AG09309 (cell line): ENCODE results near the gene EXD3.

ENCODE experiments used
- DNase-seq: peaks from one replicate; pipeline ENCODE4 v3.0.0-alpha.2; 2010; ENCODE audit warnings: low read depth
- H3K4me3 ChIP-seq: 2 replicates; pipeline ENCODE4 v1.5.1; 2011; ENCODE audit warnings: mild to moderate bottlenecking, low read depth, low read length, moderate library complexity; ENCODE audit not compliant: control insufficient read depth
- TF ChIP-seq, protein P1 (sequence below): IDR thresholded peaks from 2 replicates; pipeline ENCODE4 v1.5.1; 2011; ENCODE audit warnings: mild to moderate bottlenecking, low read depth, low read length, inconsistent platforms; ENCODE audit not compliant: insufficient read depth, control insufficient read depth; ENCODE audit errors: missing control alignments

The EXD3 gene

DNA sequence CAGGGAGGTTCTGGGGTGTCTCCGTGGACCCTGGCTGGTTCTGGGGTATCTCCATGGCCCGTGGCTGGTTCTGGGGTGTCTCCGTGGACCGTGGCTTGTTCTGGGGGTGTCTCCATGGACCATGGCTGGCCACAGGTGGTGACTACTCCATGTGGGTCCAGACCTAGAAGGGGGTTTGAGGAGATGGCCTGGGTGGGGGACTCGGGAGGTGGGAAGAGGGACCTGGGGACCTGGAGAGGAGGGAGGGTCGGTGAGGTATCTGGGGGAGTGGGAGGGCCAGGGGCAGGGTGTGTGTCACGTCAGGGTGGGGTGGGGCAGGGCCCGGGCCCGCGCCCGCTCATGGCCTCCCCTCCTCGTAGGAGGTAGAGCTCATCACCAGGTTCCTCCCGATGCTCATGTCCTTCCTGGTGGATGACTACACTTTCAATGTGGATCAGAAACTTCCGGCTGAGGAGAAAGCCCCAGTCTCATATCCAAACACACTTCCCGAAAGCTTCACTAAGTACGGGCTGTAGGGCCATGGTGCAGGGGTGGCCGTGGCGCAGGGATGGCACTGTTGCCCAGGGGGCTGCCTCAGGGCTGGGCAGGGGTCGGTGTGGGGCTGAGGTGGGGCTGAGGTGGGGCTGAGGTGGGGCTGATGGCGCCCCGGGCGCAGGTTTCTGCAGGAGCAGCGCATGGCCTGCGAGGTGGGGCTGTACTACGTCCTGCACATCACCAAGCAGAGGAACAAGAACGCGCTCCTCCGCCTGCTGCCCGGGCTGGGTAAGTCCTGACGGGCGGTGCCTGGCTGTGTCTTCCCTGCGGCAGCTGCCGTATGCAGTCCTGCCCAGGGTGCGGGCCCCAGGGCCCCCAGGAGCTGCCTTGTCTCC is 156.1 kb downstream of the EXD3 start:
- no peak for DNase-seq
- TF ChIP-seq, protein P1, sequence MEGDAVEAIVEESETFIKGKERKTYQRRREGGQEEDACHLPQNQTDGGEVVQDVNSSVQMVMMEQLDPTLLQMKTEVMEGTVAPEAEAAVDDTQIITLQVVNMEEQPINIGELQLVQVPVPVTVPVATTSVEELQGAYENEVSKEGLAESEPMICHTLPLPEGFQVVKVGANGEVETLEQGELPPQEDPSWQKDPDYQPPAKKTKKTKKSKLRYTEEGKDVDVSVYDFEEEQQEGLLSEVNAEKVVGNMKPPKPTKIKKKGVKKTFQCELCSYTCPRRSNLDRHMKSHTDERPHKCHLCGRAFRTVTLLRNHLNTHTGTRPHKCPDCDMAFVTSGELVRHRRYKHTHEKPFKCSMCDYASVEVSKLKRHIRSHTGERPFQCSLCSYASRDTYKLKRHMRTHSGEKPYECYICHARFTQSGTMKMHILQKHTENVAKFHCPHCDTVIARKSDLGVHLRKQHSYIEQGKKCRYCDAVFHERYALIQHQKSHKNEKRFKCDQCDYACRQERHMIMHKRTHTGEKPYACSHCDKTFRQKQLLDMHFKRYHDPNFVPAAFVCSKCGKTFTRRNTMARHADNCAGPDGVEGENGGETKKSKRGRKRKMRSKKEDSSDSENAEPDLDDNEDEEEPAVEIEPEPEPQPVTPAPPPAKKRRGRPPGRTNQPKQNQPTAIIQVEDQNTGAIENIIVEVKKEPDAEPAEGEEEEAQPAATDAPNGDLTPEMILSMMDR: no peak
- no peak overlapping the region for H3K4me3 ChIP-seq

DNA sequence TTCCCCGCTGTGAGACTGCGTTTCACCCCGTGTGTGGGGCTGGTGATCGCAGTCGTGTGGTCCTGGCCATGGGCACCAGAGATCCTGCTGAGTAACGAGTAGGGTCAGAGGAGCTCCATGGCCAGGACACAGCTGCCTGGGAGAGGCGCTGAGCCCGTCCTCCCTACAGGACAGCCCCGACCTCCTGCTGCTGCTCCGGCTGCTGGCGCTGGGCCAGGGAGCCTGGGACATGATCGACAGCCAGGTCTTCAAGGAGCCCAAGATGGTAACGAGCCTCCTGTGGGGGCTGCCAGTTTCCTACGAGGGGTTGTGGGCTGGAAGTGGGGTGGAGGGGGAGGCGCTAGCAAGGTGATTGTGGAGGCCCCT is 156.8 kb downstream of the EXD3 start:
- no peak for DNase-seq
- no peak overlapping the region for H3K4me3 ChIP-seq
- TF ChIP-seq, protein P1: no peak

DNA sequence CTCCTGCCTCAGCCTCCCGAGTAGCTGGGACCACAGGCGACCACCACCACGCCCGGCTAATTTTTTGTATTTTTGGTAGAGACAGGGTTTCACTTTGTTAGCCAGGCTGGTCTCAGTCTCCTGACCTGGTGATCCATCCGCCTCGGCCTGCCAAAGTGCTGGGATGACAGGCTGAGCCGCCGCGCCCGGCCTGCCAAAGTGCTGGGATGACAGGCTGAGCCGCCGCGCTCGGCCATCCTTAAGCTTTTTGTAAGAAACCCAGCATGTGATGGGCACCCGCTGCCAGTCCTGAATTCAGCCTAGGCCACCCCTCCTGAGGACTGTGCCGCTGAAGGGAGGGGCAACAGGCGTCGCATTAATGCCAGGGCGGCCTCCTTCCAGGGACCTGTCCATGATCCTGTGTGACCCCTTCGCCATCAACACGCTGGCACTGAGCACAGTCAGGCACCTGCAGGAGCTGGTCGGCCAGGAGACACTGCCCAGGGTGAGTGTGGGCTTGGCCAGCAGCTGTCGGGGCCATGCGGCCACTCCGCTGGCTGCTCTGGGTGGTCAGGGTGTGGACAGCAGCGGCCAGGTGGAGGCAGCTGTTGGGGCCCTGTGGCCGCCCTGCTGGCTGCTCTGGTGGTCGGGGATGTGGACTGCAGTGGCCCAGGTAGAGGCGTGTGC is 157.3 kb downstream of the EXD3 start:
- TF ChIP-seq, protein P1: no peak
- no peak overlapping the region for H3K4me3 ChIP-seq
- no peak for DNase-seq

DNA sequence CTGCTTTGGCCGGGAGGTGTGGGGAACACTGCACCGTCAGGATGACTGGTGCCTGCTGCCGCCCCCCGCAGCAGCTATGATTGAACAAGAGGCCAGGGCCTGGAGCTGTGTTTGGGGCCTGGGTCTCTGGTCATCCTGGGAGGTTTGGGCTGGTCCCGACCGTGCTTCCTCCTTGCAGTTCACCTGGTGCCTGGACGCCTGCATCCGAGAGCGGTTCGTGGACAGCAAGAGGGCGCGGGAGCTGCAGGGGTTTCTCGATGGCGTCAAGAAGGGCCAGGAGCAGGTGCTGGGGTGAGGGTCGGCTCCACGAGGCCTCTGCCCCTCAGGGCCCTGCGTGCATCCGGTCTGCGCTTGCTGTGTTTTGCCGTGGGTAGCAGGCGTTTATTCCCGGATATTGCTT is 158.9 kb downstream of the EXD3 start:
- DNase-seq: no peak
- TF ChIP-seq, protein P1: no peak

DNA sequence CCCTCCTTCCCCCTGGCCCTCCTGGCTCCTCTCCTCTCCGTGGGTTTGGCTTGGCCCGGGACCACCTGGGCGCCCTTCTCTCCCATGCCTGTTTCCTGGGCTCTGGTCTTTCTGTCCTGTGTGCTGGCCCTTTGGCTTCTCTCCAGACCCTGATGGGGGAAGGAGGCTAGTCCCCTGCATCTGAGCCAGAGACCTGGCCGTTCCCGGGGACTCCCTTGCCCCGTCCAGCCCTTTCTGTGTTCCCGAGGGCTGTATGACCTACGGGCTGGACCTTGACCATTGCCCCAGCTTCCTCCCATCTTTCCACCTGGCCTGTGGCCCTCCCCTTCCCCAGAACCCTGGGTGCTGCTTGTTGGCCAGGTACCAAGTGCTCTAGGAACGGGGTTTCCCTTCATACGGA is 159.5 kb downstream of the EXD3 start:
- no peak overlapping the region for H3K4me3 ChIP-seq
- TF ChIP-seq, protein P1: no peak
- no peak for DNase-seq

More for the DNA sequence above, 158.9 kb downstream of the EXD3 start:
- no peak overlapping the region for H3K4me3 ChIP-seq

DNA sequence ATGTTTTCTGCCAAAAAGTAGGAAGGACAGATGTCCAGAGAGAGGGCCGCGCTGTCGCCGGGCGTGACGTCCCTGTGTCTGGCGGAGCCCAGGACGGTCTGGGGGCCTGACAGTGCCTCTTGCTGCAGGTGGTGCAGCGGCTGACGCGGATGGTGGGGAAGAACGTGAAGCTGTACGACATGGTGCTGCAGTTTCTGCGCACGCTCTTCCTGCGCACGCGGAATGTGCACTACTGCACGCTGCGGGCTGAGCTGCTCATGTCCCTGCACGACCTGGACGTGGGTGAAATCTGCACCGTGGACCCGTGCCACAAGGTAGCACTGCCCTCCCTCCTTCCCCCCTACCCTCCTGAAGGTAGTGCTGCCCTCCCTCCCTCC is 160.1 kb downstream of the EXD3 start:
- DNase-seq: no peak
- no peak overlapping the region for H3K4me3 ChIP-seq
- TF ChIP-seq, protein P1: no peak
